ENCODE measurements around the gene DIAPH2.

DIAPH2 gene

DNA sequence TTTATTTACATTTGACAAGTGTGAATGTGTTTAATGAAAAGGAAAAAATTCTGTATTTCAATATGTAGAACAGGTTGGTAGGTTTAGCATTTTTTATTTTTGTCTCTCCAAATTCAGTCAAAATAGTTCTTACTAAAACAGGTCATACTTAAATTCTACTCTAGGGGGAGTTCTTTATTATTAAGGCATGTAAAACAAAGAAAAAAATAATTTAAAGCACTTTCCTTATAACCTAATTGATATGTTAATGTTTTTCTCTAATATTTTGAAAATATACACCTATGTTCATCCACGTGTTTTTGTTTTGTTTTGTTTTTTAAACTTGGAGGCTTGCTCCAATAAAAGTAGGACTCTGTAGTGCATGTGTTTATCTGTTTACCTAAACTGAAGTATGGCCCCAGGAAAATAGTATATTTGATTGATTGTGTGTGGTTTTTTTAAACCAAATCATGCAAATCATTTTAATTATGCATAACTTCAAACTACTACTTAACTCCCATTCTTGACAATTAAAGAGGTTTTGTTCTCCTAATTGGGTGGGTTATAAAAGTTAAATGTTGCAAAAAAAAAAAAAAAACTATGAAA lies 761.7 kb downstream of the DIAPH2 start:
- ChIA-PET POLR2A (ENCODE audit: low non-redundant PET) (no interaction called here), CTCF (interaction anchor here (0.6 kb wide), 3 partner anchors 17 to 69 kb away, joined by 3 read pairs; no protein-coding TSS in a partner anchor)
- DNase-seq (ENCODE audit: low spot score) = no peak
- TF ChIP-seq, protein P1, sequence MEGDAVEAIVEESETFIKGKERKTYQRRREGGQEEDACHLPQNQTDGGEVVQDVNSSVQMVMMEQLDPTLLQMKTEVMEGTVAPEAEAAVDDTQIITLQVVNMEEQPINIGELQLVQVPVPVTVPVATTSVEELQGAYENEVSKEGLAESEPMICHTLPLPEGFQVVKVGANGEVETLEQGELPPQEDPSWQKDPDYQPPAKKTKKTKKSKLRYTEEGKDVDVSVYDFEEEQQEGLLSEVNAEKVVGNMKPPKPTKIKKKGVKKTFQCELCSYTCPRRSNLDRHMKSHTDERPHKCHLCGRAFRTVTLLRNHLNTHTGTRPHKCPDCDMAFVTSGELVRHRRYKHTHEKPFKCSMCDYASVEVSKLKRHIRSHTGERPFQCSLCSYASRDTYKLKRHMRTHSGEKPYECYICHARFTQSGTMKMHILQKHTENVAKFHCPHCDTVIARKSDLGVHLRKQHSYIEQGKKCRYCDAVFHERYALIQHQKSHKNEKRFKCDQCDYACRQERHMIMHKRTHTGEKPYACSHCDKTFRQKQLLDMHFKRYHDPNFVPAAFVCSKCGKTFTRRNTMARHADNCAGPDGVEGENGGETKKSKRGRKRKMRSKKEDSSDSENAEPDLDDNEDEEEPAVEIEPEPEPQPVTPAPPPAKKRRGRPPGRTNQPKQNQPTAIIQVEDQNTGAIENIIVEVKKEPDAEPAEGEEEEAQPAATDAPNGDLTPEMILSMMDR (conservative IDR thresholded peaks at IDR 0.05; ENCODE audit: low read depth) = no peak
- H3K27ac ChIP-seq = no peak overlapping the region

GRCh38 chrX:97447306-97447705 lies 762.7 kb downstream of the DIAPH2 start:
- DNase-seq (ENCODE audit: low spot score) = no peak
- TF ChIP-seq, protein P1 (conservative IDR thresholded peaks at IDR 0.05; ENCODE audit: low read depth) = no peak
- POLR2A ChIA-PET (ENCODE audit: low non-redundant PET) = no interaction called here
- CTCF ChIA-PET = interaction anchor here (0.6 kb wide), 4 partner anchors 18 to 68 kb away, joined by 3 to 4 read pairs (median 3); no protein-coding TSS in a partner anchor
- H3K27ac ChIP-seq = no peak overlapping the region

DNA sequence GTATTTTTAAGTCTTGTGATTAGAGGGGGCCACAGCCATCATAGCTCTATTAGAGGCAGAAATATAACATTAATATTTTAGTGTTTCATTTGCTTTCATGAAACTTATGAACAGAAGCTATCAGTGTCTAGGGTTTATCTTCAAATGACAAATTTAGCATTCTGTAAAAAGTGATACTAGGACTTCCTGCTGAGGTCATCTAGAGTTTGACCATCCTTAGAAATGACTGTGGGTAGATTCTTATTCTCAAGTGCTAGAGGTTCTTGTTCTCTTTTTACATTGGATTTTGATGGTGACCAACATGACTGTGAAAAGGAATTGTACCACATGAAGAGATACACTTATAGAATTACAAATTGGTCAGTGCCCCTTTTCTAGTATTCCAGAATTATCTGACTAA lies 767.6 kb downstream of the DIAPH2 start:
- ChIA-PET POLR2A (ENCODE audit: low non-redundant PET) (no interaction called here), CTCF (interaction anchor here (0.7 kb wide), 1 partner anchor 118 kb away, joined by 3 read pairs; no protein-coding TSS in a partner anchor)
- TF ChIP-seq, protein P1 (conservative IDR thresholded peaks at IDR 0.05; ENCODE audit: low read depth) = no peak
- no peak for DNase-seq (ENCODE audit: low spot score)
- no peak overlapping the region for H3K27ac ChIP-seq

- TF ChIP-seq, protein P1 (conservative IDR thresholded peaks at IDR 0.05; ENCODE audit: low read depth) = no peak
- no peak for DNase-seq (ENCODE audit: low spot score)
- ChIA-PET CTCF (interaction anchor here (0.6 to 1.0 kb wide), 2 partner anchors 11 to 452 kb away, joined by 4 to 5 read pairs; no protein-coding TSS in a partner anchor), POLR2A (ENCODE audit: low non-redundant PET) (no interaction called here)
- H3K27ac ChIP-seq = no peak overlapping the region
These were observed 777.1 kb downstream of the DIAPH2 start for GRCh38 chrX:97461763-97462162.

DNA sequence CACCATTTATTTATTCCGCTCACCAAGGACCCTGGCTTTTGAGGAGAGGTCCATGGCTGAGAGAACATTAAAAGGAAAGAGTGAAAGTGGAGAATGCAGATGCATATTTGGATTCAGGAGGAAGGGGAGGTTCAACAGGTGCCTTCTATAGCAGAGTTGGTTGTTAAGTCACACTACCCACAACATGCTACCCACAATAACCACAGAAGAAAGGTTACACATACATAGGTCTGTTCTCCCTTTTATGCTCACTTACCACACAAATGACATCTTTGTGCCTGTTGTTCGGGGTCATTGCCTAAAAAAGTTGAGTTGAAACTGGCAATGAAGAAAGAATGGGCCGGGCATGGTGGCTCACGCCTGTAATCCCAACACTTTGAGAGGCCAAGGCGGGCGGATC lies 786.4 kb downstream of the DIAPH2 start:
- no peak overlapping the region for H3K27ac ChIP-seq
- CTCF ChIA-PET = no interaction called here
- TF ChIP-seq, protein P1 (conservative IDR thresholded peaks at IDR 0.05; ENCODE audit: low read depth) = no peak
- POLR2A ChIA-PET (ENCODE audit: low non-redundant PET) = no interaction called here
- DNase-seq (ENCODE audit: low spot score) = no peak

DNA sequence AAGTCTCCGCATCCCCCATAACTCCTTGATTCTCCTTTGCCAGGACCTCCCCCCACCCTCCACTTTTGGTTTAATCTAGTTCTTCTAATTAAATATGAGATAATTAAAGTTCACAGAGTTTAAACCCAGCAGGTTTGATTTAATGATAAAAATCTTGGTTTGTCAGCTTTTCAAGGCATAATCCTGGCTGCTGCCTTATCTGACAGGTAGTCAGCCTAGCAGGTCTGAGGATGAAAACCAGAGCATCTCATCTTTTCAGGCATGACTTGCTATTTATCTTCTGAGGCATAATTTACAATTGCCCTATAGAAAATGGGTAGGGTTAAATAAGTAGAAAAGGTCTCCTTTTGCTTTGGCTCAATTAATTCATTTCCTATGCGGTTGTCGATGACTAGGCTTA lies 790.3 kb downstream of the DIAPH2 start:
- ChIA-PET POLR2A (ENCODE audit: low non-redundant PET) (no interaction called here), CTCF (no interaction called here)
- H3K27ac ChIP-seq = no peak overlapping the region
- DNase-seq (ENCODE audit: low spot score) = no peak
- TF ChIP-seq, protein P1 (conservative IDR thresholded peaks at IDR 0.05; ENCODE audit: low read depth) = no peak
